SU-DHL-6 (cell line): ENCODE measurements around the gene GPR143.

Experiments
- H2AFZ ChIP-seq: fragments of 200-600 bp; sonication (generic); 2 replicates; pipeline ENCODE4 v1.6.1; 2014; ENCODE audit warnings: low read depth, mild to moderate bottlenecking, moderate library complexity, mixed read lengths, antibody characterized with exemption, low read length; ENCODE audit not compliant: severe bottlenecking
- H3F3A ChIP-seq: fragments of 200-600 bp; shearing (Covaris generic); 2 replicates; pipeline ENCODE4 v1.6.0; 2016; ENCODE audit warnings: antibody characterized with exemption, mild to moderate bottlenecking; ENCODE audit not compliant: insufficient read depth
- H3K27ac ChIP-seq: fragments of 200-600 bp; sonication (generic); 2 replicates; pipeline ENCODE4 v1.5.1; 2016; ENCODE audit warnings: low read depth, mild to moderate bottlenecking, low read length, moderate library complexity, mixed read lengths
- H3K27me3 ChIP-seq: fragments of 200-600 bp; sonication (generic), shearing (Covaris generic); 2 replicates; pipeline ENCODE4 v1.6.0; 2014; ENCODE audit warnings: mild to moderate bottlenecking, low read length
- H3K36me3 ChIP-seq: fragments of 200-600 bp; sonication (generic); 2 replicates; pipeline ENCODE4 v1.6.1; 2014; ENCODE audit warnings: mild to moderate bottlenecking, low read length, mixed read lengths
- H3K4me2 ChIP-seq: fragments of 300-600, 200-600 bp; shearing (Covaris generic), sonication (generic); 2 replicates; pipeline ENCODE4 v1.6.0; 2014; ENCODE audit warnings: low read length, low read depth, mild to moderate bottlenecking; ENCODE audit not compliant: poor library complexity, severe bottlenecking
- H3K4me3 ChIP-seq: fragments of 200-600 bp; sonication (generic); 2 replicates; pipeline ENCODE4 v1.5.1; 2014; ENCODE audit warnings: antibody characterized with exemption, low read length, mild to moderate bottlenecking, mixed read lengths; ENCODE audit not compliant: insufficient read depth, poor library complexity, severe bottlenecking
- H3K79me2 ChIP-seq: fragments of 200-600 bp; sonication (generic); 2 replicates; pipeline ENCODE4 v1.6.1; 2014; ENCODE audit warnings: mild to moderate bottlenecking, low read length, moderate library complexity; ENCODE audit not compliant: insufficient read depth
- H3K9ac ChIP-seq: fragments of 200-600 bp; sonication (generic); 2 replicates; pipeline ENCODE4 v1.7.0; 2014; ENCODE audit warnings: mild to moderate bottlenecking, low read length
- H3K9me2 ChIP-seq: fragments of 200-600 bp; sonication (generic); replicated peaks from 2 replicates; pipeline ENCODE4 v1.6.1; 2014; ENCODE audit warnings: low read length; ENCODE audit not compliant: insufficient read depth
- H3K9me3 ChIP-seq: fragments of 200-600 bp; sonication (generic); 2 replicates; pipeline ENCODE4 v1.6.1; 2014; ENCODE audit warnings: low read length, mixed read lengths; ENCODE audit not compliant: insufficient read depth
- H4K20me1 ChIP-seq: fragments of 200-600 bp; sonication (generic); 2 replicates; pipeline ENCODE4 v1.6.1; 2014; ENCODE audit warnings: low read depth, mild to moderate bottlenecking, antibody characterized with exemption, low read length, moderate library complexity, mixed read lengths
- EZH2phosphoT487 ChIP-seq: fragments of 200-600 bp; sonication (generic), shearing (Covaris generic); conservative IDR thresholded peaks from 2 replicates; pipeline ENCODE4 v1.6.1; 2018; ENCODE audit warnings: mild to moderate bottlenecking, antibody characterized with exemption, low read length, moderate library complexity, mixed read lengths
- TF ChIP-seq, protein P1 (sequence below): fragments of 200-600 bp; sonication (generic); IDR thresholded peaks from one replicate; pipeline ENCODE4 v1.5.1; 2017; ENCODE audit warnings: antibody characterized with exemption, mild to moderate bottlenecking, low read length, moderate library complexity; ENCODE audit not compliant: insufficient read depth, poor library complexity, severe bottlenecking

GPR143 gene

DNA sequence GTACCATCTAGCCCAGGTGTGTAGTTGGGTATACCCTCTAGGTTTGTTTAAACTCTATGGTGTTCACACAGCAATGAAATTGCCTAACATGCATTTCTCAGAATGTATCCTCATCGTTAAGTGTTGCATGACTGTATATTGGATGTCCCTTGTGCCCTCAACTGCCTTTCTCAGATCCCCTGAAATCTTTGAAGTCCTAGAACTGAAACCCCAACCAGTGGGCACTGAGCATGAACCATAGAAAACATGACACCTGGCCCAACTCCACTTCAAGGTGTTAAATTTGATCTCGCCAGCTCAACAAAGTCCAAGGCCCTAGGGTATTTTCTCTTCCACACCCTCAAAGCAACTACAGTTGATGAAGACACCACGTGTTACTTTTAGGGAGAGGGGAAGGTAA, 35.6 kb downstream of the GPR143 start:
- peaks cover 7% of the 10 kb centered on the region; the same call in 1 of the 2 replicates for H3K9me3 ChIP-seq
- no peak overlapping the region for H3K9ac ChIP-seq
- H3K36me3 ChIP-seq: no peaks in the 10 kb centered on the region
- H4K20me1 ChIP-seq: no peaks in the 10 kb centered on the region
- TF ChIP-seq, protein P1, sequence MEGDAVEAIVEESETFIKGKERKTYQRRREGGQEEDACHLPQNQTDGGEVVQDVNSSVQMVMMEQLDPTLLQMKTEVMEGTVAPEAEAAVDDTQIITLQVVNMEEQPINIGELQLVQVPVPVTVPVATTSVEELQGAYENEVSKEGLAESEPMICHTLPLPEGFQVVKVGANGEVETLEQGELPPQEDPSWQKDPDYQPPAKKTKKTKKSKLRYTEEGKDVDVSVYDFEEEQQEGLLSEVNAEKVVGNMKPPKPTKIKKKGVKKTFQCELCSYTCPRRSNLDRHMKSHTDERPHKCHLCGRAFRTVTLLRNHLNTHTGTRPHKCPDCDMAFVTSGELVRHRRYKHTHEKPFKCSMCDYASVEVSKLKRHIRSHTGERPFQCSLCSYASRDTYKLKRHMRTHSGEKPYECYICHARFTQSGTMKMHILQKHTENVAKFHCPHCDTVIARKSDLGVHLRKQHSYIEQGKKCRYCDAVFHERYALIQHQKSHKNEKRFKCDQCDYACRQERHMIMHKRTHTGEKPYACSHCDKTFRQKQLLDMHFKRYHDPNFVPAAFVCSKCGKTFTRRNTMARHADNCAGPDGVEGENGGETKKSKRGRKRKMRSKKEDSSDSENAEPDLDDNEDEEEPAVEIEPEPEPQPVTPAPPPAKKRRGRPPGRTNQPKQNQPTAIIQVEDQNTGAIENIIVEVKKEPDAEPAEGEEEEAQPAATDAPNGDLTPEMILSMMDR: no peak
- no peak for TF ChIP-seq EZH2phosphoT487
- no peaks in the 10 kb centered on the region for H3K9me2 ChIP-seq
- H3K27me3 ChIP-seq: no peaks in the 10 kb centered on the region
- H2AFZ ChIP-seq: no peak overlapping the region
- H3K4me2 ChIP-seq: no peak overlapping the region
- no peak overlapping the region for H3K27ac ChIP-seq
- no peaks in the 10 kb centered on the region for H3F3A ChIP-seq
- H3K79me2 ChIP-seq: no peaks in the 10 kb centered on the region
- H3K4me3 ChIP-seq: no peak overlapping the region

DNA sequence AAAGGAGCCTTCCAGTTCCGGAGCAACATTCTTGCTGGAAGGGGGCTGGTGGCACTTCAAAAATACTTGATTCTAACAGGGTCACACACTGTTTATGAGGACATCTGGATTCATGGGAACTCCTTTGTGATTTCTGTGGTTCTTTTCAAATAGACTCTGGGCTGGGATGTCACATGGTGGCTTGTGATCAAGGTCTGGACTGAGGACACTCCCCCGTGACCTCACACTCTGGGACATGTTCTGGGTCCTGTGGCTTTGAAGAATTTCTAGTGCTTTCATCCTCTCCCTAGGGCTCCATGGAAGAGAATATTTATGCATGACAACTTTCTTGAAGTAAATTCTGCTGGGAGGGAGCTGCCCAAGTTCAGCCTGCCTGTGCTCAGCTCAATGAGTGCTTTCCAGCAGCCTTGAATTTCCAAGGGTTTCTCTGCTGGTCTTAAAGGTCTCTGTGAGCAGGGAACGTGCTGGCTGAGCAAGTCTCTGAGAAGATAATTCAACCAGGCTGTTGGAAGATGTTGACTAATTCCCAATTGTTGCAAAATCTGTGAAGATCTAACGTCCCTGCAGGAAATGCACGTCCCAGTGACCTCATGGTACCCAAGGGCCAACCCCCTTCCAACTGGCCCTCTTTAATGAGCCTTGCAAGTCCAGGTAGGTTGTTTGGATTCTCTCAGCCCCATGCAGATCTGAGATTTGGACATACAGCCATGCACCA, 36.3 kb downstream of the GPR143 start:
- Histone ChIP-seq H3K27me3 (no peaks in the 10 kb centered on the region), H2AFZ (no peak overlapping the region), H3K79me2 (no peaks in the 10 kb centered on the region), H3K9me3 (peaks cover 7% of the 10 kb centered on the region; the same call in 1 of the 2 replicates), H3K4me2 (no peak overlapping the region), H3K36me3 (no peaks in the 10 kb centered on the region), H3K27ac (no peak overlapping the region), H3K9ac (no peak overlapping the region), H3K4me3 (no peak overlapping the region), H4K20me1 (no peaks in the 10 kb centered on the region), H3K9me2 (no peaks in the 10 kb centered on the region), H3F3A (no peaks in the 10 kb centered on the region)
- no peak for TF ChIP-seq EZH2phosphoT487
- TF ChIP-seq, protein P1: no peak

DNA sequence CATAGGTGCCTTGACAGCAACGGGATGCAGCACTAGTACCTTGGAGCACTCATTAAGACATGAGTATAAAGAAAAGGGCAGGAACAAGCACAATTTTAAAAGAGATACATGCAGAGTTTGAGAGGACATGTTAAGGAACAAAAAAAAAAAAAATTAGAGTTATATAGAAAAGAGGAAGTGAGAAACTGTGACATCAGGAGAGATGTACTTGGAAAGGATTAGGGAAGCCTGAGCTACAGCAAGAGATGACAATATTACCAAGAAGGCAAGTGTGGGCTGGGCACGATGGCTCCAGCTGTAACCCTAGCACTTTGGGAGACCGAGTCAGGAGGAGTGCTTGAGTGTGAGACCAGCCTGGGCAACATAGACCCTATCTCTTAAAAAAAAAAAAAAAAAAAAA, 37.4 kb downstream of the GPR143 start:
- no peak for TF ChIP-seq EZH2phosphoT487
- TF ChIP-seq, protein P1: no peak
- H3K4me2 ChIP-seq: no peak overlapping the region
- peaks cover 7% of the 10 kb centered on the region; the same call in 1 of the 2 replicates for H3K9me3 ChIP-seq

More for the DNA sequence above, 37.4 kb downstream of the GPR143 start:
- Histone ChIP-seq H3K36me3 (no peaks in the 10 kb centered on the region), H3K9me2 (no peaks in the 10 kb centered on the region), H2AFZ (no peak overlapping the region), H3F3A (no peaks in the 10 kb centered on the region), H4K20me1 (no peaks in the 10 kb centered on the region), H3K27ac (no peak overlapping the region), H3K4me3 (no peak overlapping the region), H3K27me3 (no peaks in the 10 kb centered on the region), H3K79me2 (no peaks in the 10 kb centered on the region), H3K9ac (no peak overlapping the region)
